Adrenal gland (tissue), 19 donors: ENCODE measurements around the gene CIBAR2. TPM values are rescaled to one million over a fixed set of nuclear protein-coding genes. Genes with fewer than 3 reads are reported as not detected.

ENCODE experiments used
- DNase-seq, 7 donors: peaks; one replicate each; pipeline ENCODE4 v3.0.0-alpha.2; 2019 to 2020
- H3K27ac ChIP-seq, 5 donors: fragments of 200-600 bp; sonication (generic) in 4 of 5; 1 replicate in 3 of 5; 2 replicates in 2 of 5; pipeline versions ENCODE4 v1.5.1 to v1.8.0; 2016 to 2020; ENCODE audit warnings: mild to moderate bottlenecking in 1 of 5
- H3K27me3 ChIP-seq: fragments of 200-600 bp; 2 replicates; pipeline ENCODE4 v1.8.0; 2021
- H3K36me3 ChIP-seq, 2 donors: fragments of 200-600 bp; replicated peaks in 1 of 2; 1 replicate in 1 of 2; 2 replicates in 1 of 2; pipeline versions ENCODE4 v1.5.1 to v1.8.0; 2018 to 2022
- H3K4me1 ChIP-seq, 2 donors: fragments of 200-600 bp; replicated peaks in 1 of 2; 1 replicate in 1 of 2; 2 replicates in 1 of 2; pipeline versions ENCODE4 v1.5.1 to v1.8.0; 2018 to 2021
- H3K4me3 ChIP-seq, 4 donors: fragments of 200-600 bp; sonication (generic) in 3 of 4; one replicate each; pipeline ENCODE4 v1.5.1; 2016 to 2018
- H3K9me3 ChIP-seq, 3 donors: fragments of 200-600 bp; sonication (generic) in 1 of 3; replicated peaks in 1 of 3; 1 replicate in 2 of 3; 2 replicates in 1 of 3; pipeline versions ENCODE4 v1.5.1 to v1.8.0; 2016 to 2021
- CTCF ChIP-seq, 6 experiments: fragments of 450-650 bp in 4 of 6; fragments of 200-600 bp in 2 of 6; sonication (generic) in 1 of 6; IDR thresholded peaks; 1 replicate in 5 of 6; 2 replicates in 1 of 6; pipeline versions ENCODE4 v1.5.1 to v1.8.0; 2016 to 2021; ENCODE audit warnings: antibody characterized with exemption in 6 of 6, mild to moderate bottlenecking in 2 of 6, moderate library complexity in 1 of 6
- POLR2A ChIP-seq, 2 donors: fragments of 450-650 bp; IDR thresholded peaks; one replicate each; pipeline ENCODE4 v1.6.1; 2017; ENCODE audit warnings: antibody characterized with exemption in 2 of 2, mild to moderate bottlenecking in 2 of 2, moderate library complexity in 1 of 2
- WGBS, 4 donors: extraction: QIAGEN DNeasy Blood & Tissue Kit in 2 of 4; methylation state at CpG; one replicate each; pipeline versions ENCODE4 v1.1.5 to v1.1.7; 2013 to 2017; 5-methylcytosine and 5-hydroxymethylcytosine counted together
- intact Hi-C, 2 donors: fragments of 100-400 bp; cut with DNase I; formaldehyde crosslinking; loops; one replicate each; pipeline versions ENCODE4 v1.14.1 to v1.15.0; 2022 to 2023
- long read RNA-seq, 10 donors: library from polyadenylated mRNA in 3 of 10; unstranded in 2 of 10; stranded (forward) in 1 of 10; transcript quantifications; one replicate each; pipeline ENCODE4 v2.0.0 and lab custom pipeline, GENCODE V29; 2021 to 2026
- polyA plus RNA-seq, 3 donors: library from polyadenylated mRNA; stranded (reverse); fragments of 200-250 nt in 2 of 3; fragments of 350-450 nt in 1 of 3; fragmentation: Illumina TruSeq in 1 of 3; extraction: RNeasy Lipid Tissue Mini Kit (QIAGEN cat#74804) in 1 of 3; gene quantifications; one replicate each; pipeline ENCODE4 v1.2.3, GENCODE V29; 2013 to 2014
- total RNA-seq, 9 donors: library from RNA; depleted of rRNA in 4 of 9; stranded (reverse); fragments of >200 nt in 4 of 9; fragments of 120-200 nt in 1 of 9; fragmentation: NEBNext Ultra II Directional in 1 of 9; extraction: Animal tissue kit (Norgen Biotek cat#: 25700) in 1 of 9; gene quantifications; one replicate each; pipeline versions ENCODE4 v1.1.0 to v1.2.4, GENCODE V29; 2013 to 2023
- donor health status: healthy with polysubstance abuse.
- donor health status: Bipolar disorder and iron deficiency.
- donor health status: DM: yes; HTN: yes; CAD: no.
- donor health status: DM: no; HTN: no; CAD: no.
- donor health status: DM: no; HTN: no; CAD: no.
- donor health status: DM: yes; HTN: yes; CAD: no.

Gene CIBAR2
- total RNA-seq: 1 to 10 TPM in 1 of 9 donors, under 1 TPM in 4, not detected in 4; 0.17 to 1.2 (median 0.39) TPM
- polyA plus RNA-seq: 1 to 10 TPM in 2 of 3 donors, under 1 TPM in 1; 0.91 to 2.6 (median 1.7) TPM
- long read RNA-seq, donor 1: 0 reads
- long read RNA-seq, donor 2: 0 reads
- long read RNA-seq, donor 3: 0 reads
- long read RNA-seq, donor 4: 0 reads
- long read RNA-seq, donor 5: 0 reads
- long read RNA-seq, donor 6: 0 reads
- long read RNA-seq, donor 7: 0 reads
- long read RNA-seq, donor 8: 0 reads
- long read RNA-seq, donor 9: 0 reads
- long read RNA-seq, donor 10: 0 reads

- TF ChIP-seq POLR2A (IDR thresholded peaks at IDR 0.05) (no peak), CTCF (IDR thresholded peaks at IDR 0.05) (no peak)
- Histone ChIP-seq H3K4me3 (no peak within 1 kb of the TSS), H3K27ac (no peak within 1 kb of the TSS), H3K36me3 (no peaks in the 10 kb centered on the region), H3K27me3 (no peaks in the 10 kb centered on the region), H3K4me1 (no peaks in the 10 kb centered on the region), H3K9me3 (no peaks in the 10 kb centered on the region)
- intact Hi-C loops: loop anchor here in 1 of 2 donors (10.0 kb wide), 1 partner anchor 142 kb away; no protein-coding TSS in a partner anchor
- 73 to 90% (median 88%) methylated on average over 2 to 15 of the region's 15 CpGs for WGBS, 4 donors
- peak in 1 of 7 donors; percentile 72 for DNase-seq
Measured at GRCh38 chr16:85112364-85112763, at the start of gene CIBAR2. TSS of gene CIBAR2 (minus strand) at chr16:85112472. CDS start at chr16:85112352, 120 bp downstream.

GRCh38 chr16:85159179-85159980 lies 47.1 kb upstream of the CIBAR2 start:
- Histone ChIP-seq H3K36me3 (no peaks in the 10 kb centered on the region), H3K4me1 (peaks cover 0 to 27% of the 10 kb centered on the region in 2 donors), H3K27ac (peak overlapping the region in 1 of 5 donors; percentile 56), H3K4me3 (no peak overlapping the region), H3K9me3 (no peaks in the 10 kb centered on the region), H3K27me3 (no peaks in the 10 kb centered on the region)
- 62 to 79% (median 65%) methylated on average over 7 to 13 of the region's 13 CpGs for WGBS, 4 donors
- intact Hi-C loops: no loop called here
- DNase-seq: no peak
- TF ChIP-seq POLR2A (IDR thresholded peaks at IDR 0.05): no peak
- no peak for TF ChIP-seq CTCF (IDR thresholded peaks at IDR 0.05)

DNA sequence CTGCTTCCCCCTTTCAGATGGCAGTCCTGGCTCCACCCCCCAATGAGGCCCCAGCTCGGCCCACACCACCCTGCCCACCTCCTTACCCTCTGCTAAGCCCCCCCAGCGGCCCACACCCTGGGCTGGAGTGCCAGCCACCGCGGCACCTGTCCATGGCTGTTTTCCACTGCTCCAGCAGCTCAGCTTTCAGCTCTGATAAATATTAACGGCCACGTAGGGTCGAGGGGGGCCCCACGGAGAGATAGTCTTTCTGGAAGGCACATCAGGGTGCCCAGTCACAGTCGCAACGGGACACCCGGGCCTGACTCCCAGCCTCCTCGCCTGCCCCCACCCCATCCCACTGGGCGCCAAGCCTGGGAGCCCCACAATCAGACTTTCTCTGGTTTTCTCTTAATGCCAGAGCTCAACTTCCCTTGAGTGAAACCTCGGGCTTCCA lies 46.5 kb upstream of the CIBAR2 start:
- intact Hi-C loops: no loop called here
- no peak overlapping the region for H3K4me3 ChIP-seq
- H3K9me3 ChIP-seq: no peaks in the 10 kb centered on the region
- TF ChIP-seq POLR2A (IDR thresholded peaks at IDR 0.05): no peak
- TF ChIP-seq CTCF (IDR thresholded peaks at IDR 0.05): no peak
- peaks cover 0 to 23% of the 10 kb centered on the region in 2 donors for H3K4me1 ChIP-seq
- 57 to 79% (median 68%) methylated on average over 6 to 14 of the region's 14 CpGs for WGBS, 4 donors
- no peaks in the 10 kb centered on the region for H3K27me3 ChIP-seq
- H3K27ac ChIP-seq: peak overlapping the region in 1 of 5 donors; percentile 56
- DNase-seq: no peak
- no peaks in the 10 kb centered on the region for H3K36me3 ChIP-seq
